Fibroblast of lung (primary cell): ENCODE measurements around the gene C9orf50.

Experiments
- EZH2 ChIP-seq: IDR thresholded peaks from 2 replicates; pipeline ENCODE4 v1.5.1; 2012; ENCODE audit warnings: low read length, control low read depth, mild to moderate bottlenecking; ENCODE audit errors: missing control alignments
- TF ChIP-seq, protein P1 (sequence below), 2 donors: IDR thresholded peaks in 1 of 2; conservative IDR thresholded peaks in 1 of 2; 1 replicate in 1 of 2; 2 replicates in 1 of 2; pipeline ENCODE4 v1.5.1; 2011 to 2012; ENCODE audit warnings: low read length in 2 of 2, control low read depth in 1 of 2, inconsistent platforms in 1 of 2, low read depth in 1 of 2, mild to moderate bottlenecking in 1 of 2

DNA sequence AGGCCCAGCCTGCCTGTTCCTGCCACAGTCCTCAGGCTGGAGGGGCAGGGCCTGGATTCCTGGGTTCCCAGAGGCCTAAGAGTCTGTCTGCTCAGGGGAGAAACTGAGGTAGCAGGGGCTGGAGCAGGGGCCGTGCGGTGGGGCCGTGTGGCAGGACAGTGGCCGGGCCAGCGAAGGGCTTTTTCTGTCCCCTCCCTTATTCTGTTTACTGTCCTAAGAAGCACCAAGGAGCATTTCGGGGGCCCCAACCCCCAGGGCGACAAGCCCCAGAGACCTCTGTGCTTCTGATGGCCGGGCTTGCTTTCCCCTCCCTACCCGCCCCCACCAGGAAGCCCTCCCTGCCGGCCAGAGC, 27.8 kb upstream of the C9orf50 start:
- TF ChIP-seq, protein P1, sequence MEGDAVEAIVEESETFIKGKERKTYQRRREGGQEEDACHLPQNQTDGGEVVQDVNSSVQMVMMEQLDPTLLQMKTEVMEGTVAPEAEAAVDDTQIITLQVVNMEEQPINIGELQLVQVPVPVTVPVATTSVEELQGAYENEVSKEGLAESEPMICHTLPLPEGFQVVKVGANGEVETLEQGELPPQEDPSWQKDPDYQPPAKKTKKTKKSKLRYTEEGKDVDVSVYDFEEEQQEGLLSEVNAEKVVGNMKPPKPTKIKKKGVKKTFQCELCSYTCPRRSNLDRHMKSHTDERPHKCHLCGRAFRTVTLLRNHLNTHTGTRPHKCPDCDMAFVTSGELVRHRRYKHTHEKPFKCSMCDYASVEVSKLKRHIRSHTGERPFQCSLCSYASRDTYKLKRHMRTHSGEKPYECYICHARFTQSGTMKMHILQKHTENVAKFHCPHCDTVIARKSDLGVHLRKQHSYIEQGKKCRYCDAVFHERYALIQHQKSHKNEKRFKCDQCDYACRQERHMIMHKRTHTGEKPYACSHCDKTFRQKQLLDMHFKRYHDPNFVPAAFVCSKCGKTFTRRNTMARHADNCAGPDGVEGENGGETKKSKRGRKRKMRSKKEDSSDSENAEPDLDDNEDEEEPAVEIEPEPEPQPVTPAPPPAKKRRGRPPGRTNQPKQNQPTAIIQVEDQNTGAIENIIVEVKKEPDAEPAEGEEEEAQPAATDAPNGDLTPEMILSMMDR (conservative IDR thresholded peaks at IDR 0.05 in 1 of 2, IDR thresholded peaks at IDR 0.05 in 1 of 2; ENCODE audit: low read depth in 1 of 2, low read length in 2 of 2) = no peak
- no peak for TF ChIP-seq EZH2
